Measurements from ENCODE around the gene SMAD1.

The SMAD1 gene

GRCh38 chr4:145545538-145546174, 64.0 kb downstream of the SMAD1 start:
- H3K9me3 ChIP-seq = no peaks in the 10 kb centered on the region
- DNase-seq = no peak
- peaks cover 0 to 21% (median 11%) of the 10 kb centered on the region in 3 donors for H3K36me3 ChIP-seq
- H3K4me1 ChIP-seq = peaks cover 0 to 12% (median 4%) of the 10 kb centered on the region in 4 donors
- H3K4me3 ChIP-seq = no peak overlapping the region
- no peak for TF ChIP-seq CTCF (IDR thresholded peaks at IDR 0.05)
- H3K27ac ChIP-seq = no peak overlapping the region
- no peaks in the 10 kb centered on the region for H3K27me3 ChIP-seq
- intact Hi-C loops (cut with DNase I; ENCODE audit: low total_unique reads) = no loop called here

DNA sequence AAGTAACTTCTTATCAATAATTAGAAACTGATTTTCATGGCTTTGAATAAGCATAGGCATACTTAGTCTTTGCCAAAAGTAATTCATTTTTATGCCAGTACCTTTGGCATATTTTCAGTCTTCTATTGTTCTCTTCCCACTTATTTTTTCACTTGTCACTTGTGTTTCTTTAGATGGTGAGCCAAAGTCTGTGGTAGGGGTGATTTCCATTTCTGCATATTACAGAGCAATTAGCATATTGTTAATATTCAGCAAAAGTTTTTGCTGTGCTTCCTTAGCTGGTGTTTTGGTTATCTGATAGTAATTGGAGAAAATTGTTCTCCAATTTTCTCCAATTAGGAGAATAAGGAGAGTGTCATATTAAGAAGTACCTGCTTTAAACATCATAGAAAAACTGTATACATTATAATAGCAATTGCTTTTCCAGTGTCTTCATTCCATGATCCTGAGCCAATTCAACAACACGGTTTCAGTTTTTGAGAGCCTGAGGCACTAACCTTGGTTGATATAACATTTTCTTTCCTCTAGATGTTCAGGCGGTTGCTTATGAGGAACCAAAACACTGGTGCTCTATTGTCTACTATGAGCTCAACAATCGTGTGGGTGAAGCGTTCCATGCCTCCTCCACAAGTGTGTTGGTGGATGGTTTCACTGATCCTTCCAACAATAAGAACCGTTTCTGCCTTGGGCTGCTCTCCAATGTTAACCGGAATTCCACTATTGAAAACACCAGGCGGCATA, 64.7 kb downstream of the SMAD1 start:
- no peak overlapping the region for H3K4me3 ChIP-seq
- DNase-seq = no peak
- H3K27me3 ChIP-seq = no peaks in the 10 kb centered on the region

DNA sequence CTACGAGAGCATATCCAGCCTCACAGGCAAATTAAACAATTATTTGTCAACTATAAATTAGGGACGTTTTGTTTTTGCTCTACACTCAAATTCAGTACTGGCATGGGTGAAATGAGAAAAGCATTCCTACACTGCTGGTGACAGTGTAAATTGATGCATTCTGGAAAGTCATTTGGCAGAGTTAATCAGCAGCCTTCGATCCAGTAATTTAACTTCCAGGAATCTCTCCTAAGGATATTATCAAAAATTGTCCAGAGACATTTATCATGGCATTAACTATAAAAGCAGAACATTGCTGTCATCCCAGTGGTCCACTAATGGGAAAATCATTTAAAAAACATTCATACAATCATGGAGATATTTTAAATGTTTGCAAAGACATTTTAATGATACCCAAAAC, 70.0 kb downstream of the SMAD1 start:
- intact Hi-C loops (cut with DNase I; ENCODE audit: low total_unique reads) = no loop called here
- no peaks in the 10 kb centered on the region for H3K9me3 ChIP-seq
- H3K27me3 ChIP-seq = no peaks in the 10 kb centered on the region
- peaks cover 0 to 20% (median 9%) of the 10 kb centered on the region in 3 donors for H3K36me3 ChIP-seq
- no peak for DNase-seq
- no peak overlapping the region for H3K27ac ChIP-seq
- no peaks in the 10 kb centered on the region for H3K4me1 ChIP-seq
- no peak for TF ChIP-seq CTCF (IDR thresholded peaks at IDR 0.05)
- H3K4me3 ChIP-seq = no peak overlapping the region

More for the DNA sequence above, 64.7 kb downstream of the SMAD1 start:
- Histone ChIP-seq H3K4me1 (peaks cover 0 to 12% (median 4%) of the 10 kb centered on the region in 4 donors), H3K36me3 (peaks cover 0 to 17% (median 11%) of the 10 kb centered on the region in 3 donors), H3K27ac (no peak overlapping the region), H3K9me3 (no peaks in the 10 kb centered on the region)
- intact Hi-C loops (cut with DNase I; ENCODE audit: low total_unique reads) = no loop called here
- TF ChIP-seq CTCF (IDR thresholded peaks at IDR 0.05) = no peak

GRCh38 chr4:145552181-145552822, 70.6 kb downstream of the SMAD1 start:
- Histone ChIP-seq H3K4me1 (no peaks in the 10 kb centered on the region), H3K4me3 (no peak overlapping the region), H3K27ac (no peak overlapping the region), H3K27me3 (no peaks in the 10 kb centered on the region), H3K9me3 (no peaks in the 10 kb centered on the region), H3K36me3 (peaks cover 0 to 23% (median 12%) of the 10 kb centered on the region in 3 donors)
- intact Hi-C loops (cut with DNase I; ENCODE audit: low total_unique reads) = no loop called here
- TF ChIP-seq CTCF (IDR thresholded peaks at IDR 0.05) = no peak
- no peak for DNase-seq

- TF ChIP-seq CTCF (IDR thresholded peaks at IDR 0.05) = no peak
- H3K27ac ChIP-seq = no peak overlapping the region
- H3K27me3 ChIP-seq = no peaks in the 10 kb centered on the region
- H3K4me3 ChIP-seq = no peak overlapping the region
- H3K9me3 ChIP-seq = no peaks in the 10 kb centered on the region
- no peaks in the 10 kb centered on the region for H3K4me1 ChIP-seq
- peaks cover 0 to 17% (median 12%) of the 10 kb centered on the region in 3 donors for H3K36me3 ChIP-seq
- DNase-seq = no peak
- intact Hi-C loops (cut with DNase I; ENCODE audit: low total_unique reads) = no loop called here
Measured at GRCh38 chr4:145553375-145553774, 71.7 kb downstream of the SMAD1 start.

All from tibial artery (tissue), 4 donors.